ENCODE data around the gene PIK3CG.

- TF ChIP-seq POLR2A (IDR thresholded peaks at IDR 0.05) (no peak), CTCF (IDR thresholded peaks at IDR 0.05) (no peak), EP300 (IDR thresholded peaks at IDR 0.05) (no peak)
Measured at GRCh38 chr7:106926892-106927291, 61.8 kb downstream of the PIK3CG start.
